Measurements from ENCODE around the gene EMC9.

EMC9 gene

DNA sequence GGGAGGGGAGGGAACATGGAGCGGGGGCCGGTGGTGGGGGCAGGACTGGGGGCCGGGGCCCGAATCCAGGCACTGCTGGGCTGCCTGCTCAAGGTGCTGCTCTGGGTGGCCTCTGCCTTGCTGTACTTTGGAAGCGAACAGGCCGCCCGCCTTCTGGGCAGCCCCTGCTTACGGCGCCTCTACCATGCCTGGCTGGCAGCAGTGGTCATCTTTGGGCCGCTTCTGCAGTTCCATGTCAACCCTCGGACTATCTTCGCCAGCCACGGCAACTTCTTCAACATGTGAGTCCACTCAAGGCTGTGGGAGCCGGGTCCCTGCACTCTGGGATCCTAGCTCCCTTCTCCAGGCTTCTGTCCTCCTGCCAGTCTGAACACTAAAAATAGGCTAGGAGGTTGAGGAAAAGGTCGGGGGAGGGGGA, 9.8 kb downstream of the EMC9 start:
- DNase-seq (ENCODE audit: low read depth), result no peak

- DNase-seq (ENCODE audit: low read depth), result no peak
Observed at GRCh38 chr14:24130717-24131548, 10.5 kb downstream of the EMC9 start.

DNA sequence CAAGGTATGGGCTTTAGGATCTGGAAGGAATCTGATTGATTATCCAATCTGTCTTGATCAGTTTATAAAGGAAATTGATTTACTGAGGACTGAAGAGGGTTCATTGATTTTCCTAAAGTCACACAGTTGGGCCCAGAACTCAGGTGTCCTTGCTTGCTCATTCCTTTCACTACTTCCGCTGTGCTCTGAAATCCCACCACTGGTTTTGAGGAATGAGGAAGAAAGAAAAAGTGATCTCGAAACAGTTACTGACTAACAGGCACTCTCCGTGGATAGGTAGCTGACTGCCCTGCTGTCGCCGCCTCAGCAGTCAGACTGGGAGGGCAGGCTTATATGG, 11.0 kb downstream of the EMC9 start, which contains the start of gene FITM1:
TSS of gene FITM1 (plus strand) at position 280 of the 337 bp plus-strand sequence. CDS start 905 bp downstream, outside the sequence.
- no peak for DNase-seq (ENCODE audit: low read depth)

DNA sequence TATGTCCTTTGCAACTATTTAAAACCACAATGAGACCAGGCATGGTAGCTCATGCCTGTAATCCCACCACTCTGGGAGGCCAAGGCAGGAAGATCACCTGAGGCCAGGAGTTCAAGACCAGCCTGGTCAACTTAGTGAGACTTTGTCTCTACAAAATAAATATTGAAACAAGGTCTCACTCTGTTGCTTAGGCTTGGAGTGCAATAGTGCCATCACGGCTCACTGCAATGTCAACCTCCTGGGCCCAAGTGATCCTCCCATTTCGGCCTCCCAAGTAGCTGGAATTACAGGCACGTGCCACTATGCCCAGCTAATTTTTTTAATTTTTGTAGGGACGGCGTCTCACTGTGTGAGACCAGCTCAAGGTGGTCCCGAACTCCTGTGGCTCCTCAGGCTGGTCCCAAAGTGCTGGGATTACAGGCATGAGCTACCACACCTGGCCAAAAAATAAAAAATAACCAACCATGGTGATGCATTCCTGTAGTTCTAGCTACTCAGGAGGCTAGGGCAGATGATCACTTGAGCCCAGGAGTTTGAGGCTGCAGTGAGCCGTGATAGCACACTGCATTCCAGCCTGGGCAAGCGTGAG, 11.9 kb downstream of the EMC9 start:
- no peak for DNase-seq (ENCODE audit: low read depth)

GRCh38 chr14:24127673-24128072, 13.7 kb downstream of the EMC9 start:
- no peak for DNase-seq (ENCODE audit: low read depth)

DNA sequence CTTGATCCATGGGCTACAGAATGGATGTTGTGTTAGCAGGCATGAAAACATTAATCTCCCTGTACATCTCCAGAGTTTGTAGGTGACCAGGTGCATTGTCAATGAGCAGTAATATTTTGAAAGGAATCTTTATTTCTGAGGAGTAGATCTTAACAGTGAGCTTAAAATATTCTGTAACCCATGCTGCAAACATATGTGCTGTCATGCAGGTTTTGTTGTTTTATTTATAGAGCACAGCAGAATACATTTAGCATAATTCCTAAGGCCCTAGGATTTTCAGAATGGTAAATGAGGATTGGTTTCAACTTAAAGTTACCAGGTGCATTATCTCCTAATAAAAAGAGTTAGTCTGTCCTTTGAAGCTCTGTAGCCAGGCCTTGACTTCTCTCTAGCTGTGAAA, 14.5 kb downstream of the EMC9 start:
- DNase-seq (ENCODE audit: low read depth), result no peak

DNA sequence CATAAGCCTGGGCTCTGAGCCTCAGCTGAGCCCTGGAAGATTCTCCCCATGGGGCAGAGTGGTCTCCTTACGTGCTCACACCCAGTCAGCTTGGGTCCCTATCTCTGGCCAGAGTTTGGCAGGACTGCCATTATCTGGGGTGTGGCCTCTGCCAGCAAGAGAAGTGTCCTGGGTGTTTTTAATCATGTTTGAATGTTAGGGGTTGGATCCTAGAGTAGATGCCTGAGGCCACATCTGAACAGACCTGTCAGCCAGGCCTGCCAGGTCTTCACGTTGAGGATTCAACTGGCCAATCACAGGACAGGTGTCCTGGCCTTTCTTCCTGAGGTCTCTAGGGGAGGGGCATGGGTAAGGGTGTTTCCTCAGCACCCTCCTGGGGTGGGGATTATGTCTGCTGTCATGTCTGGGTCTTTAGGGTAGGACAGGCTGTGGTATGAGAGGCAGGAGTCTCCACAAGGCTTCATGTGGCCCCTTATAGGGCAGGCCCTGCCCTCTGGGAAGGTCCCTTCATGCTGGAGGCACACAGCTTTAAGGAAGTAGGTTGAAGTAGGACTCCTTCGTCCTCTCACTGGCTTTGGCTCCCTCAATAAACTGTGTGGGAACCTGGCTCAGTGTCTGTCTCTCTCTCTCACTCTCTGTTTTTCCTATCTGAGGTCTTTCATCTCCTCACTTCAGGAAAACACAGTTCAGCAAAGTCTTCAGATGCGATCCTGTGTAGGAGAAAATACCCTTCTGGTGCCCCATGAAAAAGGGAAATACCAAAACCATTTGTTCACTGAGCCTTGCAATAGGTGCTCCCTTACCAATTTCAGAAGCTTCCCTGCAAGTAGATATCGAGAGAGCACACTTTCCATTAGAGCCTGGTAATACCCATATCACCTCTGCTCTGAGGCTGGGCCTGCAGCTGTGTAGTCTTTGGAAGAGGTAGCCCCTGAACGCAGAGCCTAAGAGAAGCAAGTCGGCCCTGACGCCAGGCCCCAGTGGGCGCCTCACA, 17.7 kb downstream of the EMC9 start:
- DNase-seq (ENCODE audit: low read depth), result no peak

- no peak for DNase-seq (ENCODE audit: low read depth)
Observed at GRCh38 chr14:24122898-24123297, 18.5 kb downstream of the EMC9 start.

DNA sequence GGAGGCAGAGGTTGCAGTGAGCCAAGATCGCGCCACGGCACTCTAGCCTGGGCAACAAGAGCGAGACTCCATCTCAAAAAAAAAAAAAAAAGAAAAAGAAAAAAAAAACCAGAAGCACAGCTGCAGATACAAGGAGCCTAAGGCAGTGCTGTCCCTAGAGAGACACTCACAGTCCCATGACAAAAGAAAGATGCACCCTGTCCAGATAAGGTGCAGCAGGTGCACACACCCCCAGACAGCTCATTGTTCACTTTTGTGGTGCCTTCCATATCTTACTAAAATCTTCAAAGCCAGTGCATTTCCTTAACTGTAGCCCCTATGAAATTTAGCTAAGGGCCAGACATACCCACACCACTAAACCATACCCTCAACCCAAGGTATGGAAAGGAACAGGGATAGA, 19.0 kb downstream of the EMC9 start:
- DNase-seq (ENCODE audit: low read depth), result no peak

GRCh38 chr14:24121210-24121609, 20.2 kb downstream of the EMC9 start:
- DNase-seq (ENCODE audit: low read depth), result no peak

DNA sequence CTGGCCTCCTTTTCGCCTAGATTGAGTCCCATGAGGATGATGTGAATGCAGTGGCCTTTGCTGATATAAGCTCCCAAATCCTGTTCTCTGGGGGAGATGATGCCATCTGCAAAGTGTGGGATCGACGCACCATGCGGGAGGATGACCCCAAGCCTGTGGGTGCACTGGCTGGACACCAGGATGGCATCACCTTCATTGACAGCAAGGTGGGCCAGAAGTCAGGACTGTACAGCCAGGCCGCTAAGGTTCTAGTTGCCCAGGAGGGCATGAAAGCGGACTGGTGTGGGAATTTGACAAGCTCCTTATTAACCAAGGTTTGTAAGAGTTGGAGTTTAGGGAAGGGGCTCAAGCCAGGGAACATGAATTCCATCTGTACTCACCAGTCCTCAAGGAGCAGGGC, 21.7 kb downstream of the EMC9 start:
- DNase-seq (ENCODE audit: low read depth), result no peak

- DNase-seq (ENCODE audit: low read depth), result no peak
Observed at GRCh38 chr14:24117179-24117578, 24.2 kb downstream of the EMC9 start.

- no peak for DNase-seq (ENCODE audit: low read depth)
Observed at GRCh38 chr14:24116128-24116814, 25.1 kb downstream of the EMC9 start.

DNA sequence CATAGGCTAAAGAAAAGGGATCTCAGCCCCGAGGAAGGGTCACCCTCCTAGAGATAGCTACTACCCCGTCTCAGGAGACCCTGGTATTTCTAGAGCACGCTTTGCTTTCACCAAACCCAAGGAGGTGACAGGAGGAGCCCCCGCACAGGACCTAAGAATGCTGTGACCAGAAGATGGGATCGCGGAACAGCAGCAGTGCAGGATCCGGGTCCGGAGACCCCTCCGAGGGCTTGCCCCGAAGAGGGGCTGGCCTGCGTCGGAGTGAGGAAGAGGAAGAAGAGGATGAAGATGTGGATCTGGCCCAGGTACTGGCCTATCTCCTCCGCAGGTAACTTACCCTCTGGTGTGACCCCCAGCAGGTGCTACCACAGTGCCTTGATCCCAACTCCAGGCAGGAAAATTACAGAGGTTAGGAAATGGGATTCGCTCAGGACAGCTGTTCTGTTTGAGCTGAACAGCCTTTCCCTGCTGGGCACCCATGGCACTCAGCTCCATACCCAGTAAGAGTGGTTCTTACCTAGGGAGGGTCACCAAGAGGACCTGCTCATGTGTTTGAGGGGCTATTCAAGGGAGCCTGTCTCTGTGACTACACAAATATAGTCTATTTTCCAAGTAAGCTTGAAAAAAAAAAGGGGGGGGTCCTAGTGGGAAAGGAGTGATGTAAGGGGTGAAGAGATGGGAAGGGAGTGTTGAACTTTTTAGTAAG, 25.8 kb downstream of the EMC9 start:
- DNase-seq (ENCODE audit: low read depth), result no peak

- DNase-seq (ENCODE audit: low read depth), result peak; percentile 99
Observed at GRCh38 chr14:24114532-24115421, 26.6 kb downstream of the EMC9 start, which contains the start of the genes DCAF11 and NRL. Gene DCAF11, plus strand, starts transcription at chr14:24114777. Its CDS starts 818 bp downstream, at chr14:24115595. Gene NRL, minus strand, starts transcription at chr14:24114949. Its CDS starts 32,101 bp downstream, at chr14:24082848.

DNA sequence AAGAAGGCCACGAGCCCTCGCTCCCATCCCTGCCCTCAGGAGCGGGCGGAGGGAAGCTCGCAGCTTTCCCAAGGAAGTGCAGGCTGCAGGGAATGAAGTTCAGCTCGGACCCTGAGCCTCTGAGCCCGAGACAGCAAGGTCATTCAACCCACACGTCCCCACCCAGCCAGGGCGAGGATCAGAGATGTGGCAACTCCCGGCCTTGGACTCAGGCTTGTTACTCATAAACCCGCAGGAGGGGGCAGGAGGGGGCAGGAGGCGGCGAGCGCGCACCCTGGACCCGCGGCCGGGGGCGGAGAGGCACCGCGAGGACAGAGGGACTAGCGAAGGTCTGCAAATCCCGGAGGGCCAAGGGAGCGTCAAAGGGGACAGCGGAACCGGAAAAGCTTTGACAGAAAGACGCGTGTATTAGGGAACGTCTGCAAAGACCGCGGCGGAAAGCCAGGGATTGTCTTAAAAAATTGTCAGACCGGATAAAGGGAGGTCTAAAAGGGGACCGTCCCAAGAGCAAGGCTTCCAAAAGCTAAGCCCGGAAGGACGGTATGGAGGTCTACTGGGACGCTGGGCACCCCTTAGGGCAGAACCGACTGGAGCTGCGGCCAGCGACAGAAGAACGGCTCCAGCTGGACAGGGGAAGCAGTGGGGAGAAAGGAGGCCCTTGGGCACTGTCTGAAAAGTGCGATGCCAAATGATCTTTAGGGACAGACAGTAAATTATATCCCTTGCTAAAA, 27.4 kb downstream of the EMC9 start:
- DNase-seq (ENCODE audit: low read depth), result peak; percentile 73

GRCh38 chr14:24113379-24113800, 28.0 kb downstream of the EMC9 start:
- DNase-seq (ENCODE audit: low read depth), result no peak

DNA sequence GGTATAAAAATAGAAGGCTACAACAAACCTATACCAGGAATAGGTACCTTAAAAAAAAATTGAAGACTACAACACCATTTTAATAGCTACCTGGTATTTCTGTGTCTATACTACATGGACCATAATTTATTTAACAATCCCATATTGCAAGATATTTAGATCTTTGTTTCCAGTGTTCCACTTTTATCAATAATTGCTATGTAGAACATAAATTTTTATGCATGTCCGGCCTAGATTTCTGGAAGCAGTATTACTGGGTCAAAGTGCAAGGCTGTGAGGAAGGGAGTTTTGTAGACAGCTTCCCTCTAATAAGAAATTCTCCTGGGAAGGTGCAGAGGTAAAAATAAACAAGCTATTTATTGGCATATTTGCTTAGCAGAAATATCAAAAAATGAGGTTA, 30.9 kb downstream of the EMC9 start:
- no peak for DNase-seq (ENCODE audit: low read depth)

GRCh38 chr14:24110060-24110459, 31.3 kb downstream of the EMC9 start:
- DNase-seq (ENCODE audit: low read depth), result no peak
